B cell (primary cell): ENCODE results near the gene TNRC6B. TPM values are rescaled to one million over a fixed set of nuclear protein-coding genes. Genes with fewer than 3 reads are reported as not detected.

Source experiments
- ATAC-seq: fragments of 200-7000 bp; cut with Tn5 transposase; one replicate; pipeline ENCODE4 v1.10.0; 2021; ENCODE audit warnings: low read depth, mild to moderate bottlenecking, moderate number of reproducible peaks, moderate library complexity
- CTCF ChIA-PET: fragments of 350-600 bp; sonication (Branson Sonifier 250); formaldehyde crosslinking; loops from one replicate; lab custom pipeline; 2021; ENCODE audit warnings: antibody characterized with exemption, inconsistent platforms; lab: Charles Lee
- POLR2A ChIA-PET: fragments of 350-600 bp; sonication (Branson Sonifier 250); formaldehyde crosslinking; loops from one replicate; lab custom pipeline; 2021; ENCODE audit warnings: antibody characterized with exemption; lab: Charles Lee
- DNase-seq: peaks from one replicate; pipeline ENCODE4 v3.0.0; 2013
- H2AFZ ChIP-seq: 2 replicates; pipeline ENCODE4 v1.6.1; 2012; ENCODE audit warnings: mild to moderate bottlenecking, low read depth, low read length; ENCODE audit not compliant: insufficient read depth, poor library complexity, severe bottlenecking
- H3K27ac ChIP-seq, 2 donors: 1 replicate in 1 of 2; 2 replicates in 1 of 2; pipeline ENCODE4 v1.5.1; 2012 to 2013; ENCODE audit warnings: low read length in 2 of 2, mild to moderate bottlenecking in 2 of 2, moderate library complexity in 1 of 2
- H3K27me3 ChIP-seq, 4 experiments: fragments of 200-600 bp in 1 of 4; sonication (generic) in 1 of 4; replicated peaks in 1 of 4; 1 replicate in 2 of 4; 2 replicates in 2 of 4; pipeline versions ENCODE4 v1.6.1 to v1.7.0; 2013 to 2016; ENCODE audit warnings: low read length in 3 of 4, mild to moderate bottlenecking in 2 of 4, mixed read lengths in 1 of 4, moderate library complexity in 1 of 4; ENCODE audit not compliant: insufficient read depth in 4 of 4, control insufficient read depth in 3 of 4; ENCODE audit errors: control extremely low read depth in 1 of 4
- H3K36me3 ChIP-seq, 2 experiments: replicated peaks in 1 of 2; 1 replicate in 1 of 2; 2 replicates in 1 of 2; pipeline versions ENCODE4 v1.6.1 to v1.7.1; 2013; ENCODE audit warnings: low read length in 1 of 2; ENCODE audit not compliant: insufficient read depth in 2 of 2, control insufficient read depth in 1 of 2; ENCODE audit errors: control extremely low read depth in 1 of 2, extremely low read depth in 1 of 2
- H3K4me1 ChIP-seq, 2 donors: fragments of 200-600 bp in 1 of 2; sonication (generic) in 1 of 2; 1 replicate in 1 of 2; 2 replicates in 1 of 2; pipeline versions ENCODE4 v1.5.1 to v1.6.1; 2013 to 2017; ENCODE audit warnings: low read length in 2 of 2; ENCODE audit not compliant: control insufficient read depth in 2 of 2, insufficient read depth in 2 of 2
- H3K4me2 ChIP-seq: replicated peaks from 2 replicates; pipeline ENCODE3; 2012; ENCODE audit warnings: mild to moderate bottlenecking, low read depth, low read length; ENCODE audit not compliant: poor library complexity, severe bottlenecking
- H3K4me3 ChIP-seq, 5 experiments: fragments of 200-600 bp in 1 of 5; sonication (generic) in 1 of 5; 1 replicate in 3 of 5; 2 replicates in 2 of 5; pipeline versions ENCODE4 v1.5.1 to v1.7.0; 2011 to 2016; ENCODE audit warnings: low read length in 4 of 5, mild to moderate bottlenecking in 4 of 5, low read depth in 2 of 5, control low read depth in 1 of 5, moderate library complexity in 1 of 5; ENCODE audit not compliant: insufficient read depth in 1 of 5; ENCODE audit errors: control extremely low read depth in 1 of 5, extremely low read depth in 1 of 5
- H3K79me2 ChIP-seq: fragments of 200-600 bp; sonication (generic); one replicate; pipeline ENCODE4 v1.6.0; 2016; ENCODE audit warnings: low read length; ENCODE audit not compliant: control insufficient read depth, insufficient read depth
- H3K9ac ChIP-seq: fragments of 200-600 bp; sonication (generic); 2 replicates; pipeline ENCODE4 v1.6.1; 2017; ENCODE audit warnings: mild to moderate bottlenecking, low read length, moderate library complexity
- H3K9me3 ChIP-seq, 3 donors: one replicate each; pipeline versions ENCODE4 v1.6.1 to v1.7.1; 2013; ENCODE audit warnings: low read length in 2 of 3; ENCODE audit not compliant: control insufficient read depth in 2 of 3, insufficient read depth in 1 of 3; ENCODE audit errors: control extremely low read depth in 1 of 3
- H4K20me1 ChIP-seq: 2 replicates; pipeline ENCODE4 v1.6.0; 2012; ENCODE audit warnings: mild to moderate bottlenecking, low read length; ENCODE audit not compliant: insufficient read depth, control insufficient read depth, poor library complexity, severe bottlenecking
- H3K27ac Mint-ChIP-seq: one replicate; pipeline ENCODE4 v1.8.0; 2021; ENCODE audit warnings: mixed read lengths
- H3K27me3 Mint-ChIP-seq: one replicate; pipeline ENCODE4 v1.8.0; 2021; ENCODE audit warnings: mixed read lengths
- H3K4me1 Mint-ChIP-seq: one replicate; pipeline ENCODE4 v1.8.0; 2021; ENCODE audit warnings: mixed read lengths
- H3K4me3 Mint-ChIP-seq: one replicate; pipeline ENCODE4 v1.8.0; 2021; ENCODE audit warnings: mixed read lengths
- H3K9me3 Mint-ChIP-seq: one replicate; pipeline ENCODE4 v1.8.0; 2022; ENCODE audit warnings: mixed read lengths; ENCODE audit not compliant: insufficient read depth
- CTCF ChIP-seq: fragments of 200-600 bp; IDR thresholded peaks from one replicate; pipeline ENCODE4 v1.8.0; 2022; ENCODE audit warnings: antibody characterized with exemption, mild to moderate bottlenecking
- EZH2 ChIP-seq: IDR thresholded peaks from 2 replicates; pipeline ENCODE4 v1.6.1; 2012; ENCODE audit warnings: borderline replicate concordance, low read depth, mild to moderate bottlenecking, moderate library complexity, low read length; ENCODE audit not compliant: insufficient read depth, poor library complexity, severe bottlenecking
- WGBS: methylation state at CpG from one replicate; pipeline ENCODE4 v1.1.5; 2013; ENCODE audit warnings: missing lambda C conversion rate; ENCODE audit not compliant: insufficient coverage; 5-methylcytosine and 5-hydroxymethylcytosine counted together
- intact Hi-C: fragments of 100-400 bp; cut with micrococcal nuclease; formaldehyde crosslinking; loops from one replicate; pipeline ENCODE4 v1.10.0; 2022
- polyA plus RNA-seq: library from polyadenylated mRNA; depleted of rRNA; stranded (reverse); fragments of >200 nt; gene quantifications from 2 replicates; pipeline ENCODE4 v1.2.3, GENCODE V29; 2012
- total RNA-seq, 2 donors: library from RNA; stranded (reverse); fragments of 120-200 nt in 1 of 2; gene quantifications; 1 replicate in 1 of 2; 2 replicates in 1 of 2; pipeline versions ENCODE4 v1.2.3 to v1.2.4, GENCODE V29; 2013 to 2022

The TNRC6B gene
- total and polyA plus RNA-seq, 2 donors (not counting 1 experiment from before 2014, with no cell fraction given) = 28.8 to 210 TPM

GRCh38 chr22:40325315-40325714 is 147.6 kb downstream of the TNRC6B start:
- H3K9me3 ChIP-seq = no peaks in the 10 kb centered on the region
- peaks cover 10% of the 10 kb centered on the region for H3K4me1 Mint-ChIP-seq
- H2AFZ ChIP-seq = no peak overlapping the region
- 84% methylated on average over 4 of the region's 6 CpGs for WGBS
- H3K36me3 ChIP-seq = peaks cover 4 to 68% of the 10 kb centered on the region in 2 experiments
- ATAC-seq (no peak), DNase-seq (no peak)
- no peak overlapping the region for H3K4me2 ChIP-seq
- no peaks in the 10 kb centered on the region for H3K27me3 Mint-ChIP-seq
- intact Hi-C loops = no loop called here
- H4K20me1 ChIP-seq = no peaks in the 10 kb centered on the region
- H3K9me3 Mint-ChIP-seq = no peaks in the 10 kb centered on the region
- ChIA-PET POLR2A (interaction anchor here (1.2 kb wide), 1 partner anchor 110 kb away, joined by 4 read pairs; no protein-coding TSS in a partner anchor), CTCF (no interaction called here)
- H3K4me3 Mint-ChIP-seq = no peak overlapping the region
- no peak overlapping the region for H3K27ac ChIP-seq
- H3K27ac Mint-ChIP-seq = peak overlapping the region; percentile 61
- no peaks in the 10 kb centered on the region for H3K27me3 ChIP-seq
- no peak overlapping the region for H3K4me3 ChIP-seq
- TF ChIP-seq EZH2 (no peak), CTCF (no peak)
- H3K79me2 ChIP-seq = no peaks in the 10 kb centered on the region
- no peak overlapping the region for H3K9ac ChIP-seq
- no peaks in the 10 kb centered on the region for H3K4me1 ChIP-seq

- no CpG with 5 or more reads among the region's 10 CpGs for WGBS
- intact Hi-C loops = no loop called here
- ChIA-PET POLR2A (interaction anchor here (0.6 kb wide), 1 partner anchor 25 kb away, joined by 3 read pairs; no protein-coding TSS in a partner anchor), CTCF (interaction anchor here (1.7 to 1.9 kb wide), 2 partner anchors 21 to 319 kb away, joined by 4 to 6 read pairs; no protein-coding TSS in a partner anchor)
- Histone ChIP-seq H3K27ac (peak overlapping the region in 1 of 2 donors; percentile 47), H3K4me3 (no peak overlapping the region), H3K36me3 (peaks cover 1 to 61% of the 10 kb centered on the region in 2 experiments), H3K4me2 (no peak overlapping the region), H3K9me3 (no peaks in the 10 kb centered on the region), H3K4me1 (no peaks in the 10 kb centered on the region), H3K79me2 (no peaks in the 10 kb centered on the region), H2AFZ (no peak overlapping the region), H3K9ac (no peak overlapping the region), H4K20me1 (no peaks in the 10 kb centered on the region), H3K27me3 (no peaks in the 10 kb centered on the region)
- no peak overlapping the region for H3K4me3 Mint-ChIP-seq
- H3K27ac Mint-ChIP-seq = peak overlapping the region; percentile 34
- no peaks in the 10 kb centered on the region for H3K9me3 Mint-ChIP-seq
- H3K4me1 Mint-ChIP-seq = peaks cover 10% of the 10 kb centered on the region
- ATAC-seq (no peak), DNase-seq (no peak)
- TF ChIP-seq EZH2 = no peak
- TF ChIP-seq CTCF = no peak
- H3K27me3 Mint-ChIP-seq = no peaks in the 10 kb centered on the region
Observed at GRCh38 chr22:40326905-40327735, 149.4 kb downstream of the TNRC6B start.
